Urinary bladder (tissue), 4 donors: ENCODE data around the gene CLSTN2. TPM values are rescaled to one million over a fixed set of nuclear protein-coding genes. Genes with fewer than 3 reads are reported as not detected.

Experiments
- DNase-seq: peaks from one replicate; pipeline ENCODE4 v3.0.0-alpha.2; 2015; ENCODE audit errors: extremely low spot score
- H3K27ac ChIP-seq: one replicate; pipeline ENCODE4 v1.5.1; 2013; ENCODE audit warnings: low read depth, mild to moderate bottlenecking, moderate library complexity
- H3K36me3 ChIP-seq: one replicate; pipeline ENCODE4 v1.6.1; 2013; ENCODE audit warnings: mild to moderate bottlenecking, moderate library complexity; ENCODE audit not compliant: insufficient read depth
- H3K4me1 ChIP-seq: one replicate; pipeline ENCODE4 v1.6.1; 2013; ENCODE audit warnings: mild to moderate bottlenecking, moderate library complexity; ENCODE audit not compliant: insufficient read depth
- H3K4me3 ChIP-seq: one replicate; pipeline ENCODE4 v1.5.1; 2013; ENCODE audit warnings: low read depth, low read length
- WGBS: extraction: QIAGEN DNeasy Blood & Tissue Kit; methylation state at CpG from one replicate; pipeline ENCODE4 v1.1.7; 2013; 5-methylcytosine and 5-hydroxymethylcytosine counted together
- polyA plus RNA-seq: library from polyadenylated mRNA; stranded (reverse); fragments of 200-250 nt; gene quantifications from one replicate; pipeline ENCODE4 v1.2.3, GENCODE V29; 2013
- total RNA-seq: library from RNA; depleted of rRNA; stranded (reverse); fragments of >200 nt; gene quantifications from one replicate; pipeline ENCODE4 v1.2.3, GENCODE V29; 2014
- donor health status: healthy with polysubstance abuse.
- donor health status: healthy.

Gene CLSTN2
- total and polyA plus RNA-seq, 2 donors, result 1.1 to 4.9 TPM

GRCh38 chr3:140360332-140360731 lies 425.3 kb downstream of the CLSTN2 start:
- 65% methylated on average over 1 of the region's 1 CpG for WGBS
- no peaks in the 10 kb centered on the region for H3K4me1 ChIP-seq
- DNase-seq, result no peak
- no peak overlapping the region for H3K4me3 ChIP-seq
- no peak overlapping the region for H3K27ac ChIP-seq
- no peaks in the 10 kb centered on the region for H3K36me3 ChIP-seq

- 76% methylated on average over 6 of the region's 6 CpGs for WGBS
- Histone ChIP-seq H3K4me3 (no peak overlapping the region), H3K27ac (no peak overlapping the region), H3K4me1 (no peaks in the 10 kb centered on the region), H3K36me3 (no peaks in the 10 kb centered on the region)
- no peak for DNase-seq
Measured at GRCh38 chr3:140363801-140364200, 428.8 kb downstream of the CLSTN2 start.

GRCh38 chr3:140365872-140366697 lies 431.1 kb downstream of the CLSTN2 start:
- 62% methylated on average over 9 of the region's 9 CpGs for WGBS
- Histone ChIP-seq H3K36me3 (no peaks in the 10 kb centered on the region), H3K4me1 (no peaks in the 10 kb centered on the region), H3K4me3 (no peak overlapping the region), H3K27ac (no peak overlapping the region)
- DNase-seq, result no peak

- no peak overlapping the region for H3K27ac ChIP-seq
- WGBS, result 88% methylated on average over 5 of the region's 5 CpGs
- no peak for DNase-seq
Measured at GRCh38 chr3:140368223-140368811, 433.3 kb downstream of the CLSTN2 start.

GRCh38 chr3:140370686-140371085 lies 435.7 kb downstream of the CLSTN2 start:
- Histone ChIP-seq H3K4me1 (peaks cover 1% of the 10 kb centered on the region), H3K4me3 (no peak overlapping the region), H3K36me3 (no peaks in the 10 kb centered on the region), H3K27ac (no peak overlapping the region)
- DNase-seq, result no peak
- 37% methylated on average over 2 of the region's 2 CpGs for WGBS

More at GRCh38 chr3:140368223-140368811, 433.3 kb downstream of the CLSTN2 start:
- no peaks in the 10 kb centered on the region for H3K4me1 ChIP-seq
- H3K4me3 ChIP-seq, result no peak overlapping the region
- H3K36me3 ChIP-seq, result no peaks in the 10 kb centered on the region

- Histone ChIP-seq H3K4me3 (no peak overlapping the region), H3K36me3 (no peaks in the 10 kb centered on the region), H3K4me1 (peaks cover 1% of the 10 kb centered on the region), H3K27ac (no peak overlapping the region)
- no peak for DNase-seq
- WGBS, result 91% methylated on average over 1 of the region's 1 CpG
Measured at GRCh38 chr3:140373234-140373633, 438.2 kb downstream of the CLSTN2 start.

GRCh38 chr3:140375002-140375401 lies 440.0 kb downstream of the CLSTN2 start:
- Histone ChIP-seq H3K4me3 (no peak overlapping the region), H3K36me3 (no peaks in the 10 kb centered on the region), H3K4me1 (peaks cover 1% of the 10 kb centered on the region), H3K27ac (no peak overlapping the region)
- DNase-seq, result no peak
- 68% methylated on average over 1 of the region's 1 CpG for WGBS

- Histone ChIP-seq H3K27ac (no peak overlapping the region), H3K4me3 (no peak overlapping the region), H3K36me3 (no peaks in the 10 kb centered on the region), H3K4me1 (peaks cover 1% of the 10 kb centered on the region)
- 73% methylated on average over 1 of the region's 1 CpG for WGBS
- no peak for DNase-seq
Measured at GRCh38 chr3:140376136-140376889, 441.3 kb downstream of the CLSTN2 start.

GRCh38 chr3:140377644-140378043 lies 442.7 kb downstream of the CLSTN2 start:
- 81% methylated on average over 1 of the region's 1 CpG for WGBS
- H3K4me3 ChIP-seq, result no peak overlapping the region
- peaks cover 1% of the 10 kb centered on the region for H3K4me1 ChIP-seq
- H3K27ac ChIP-seq, result no peak overlapping the region
- DNase-seq, result no peak
- no peaks in the 10 kb centered on the region for H3K36me3 ChIP-seq

- Histone ChIP-seq H3K4me1 (peaks cover 1% of the 10 kb centered on the region), H3K36me3 (no peaks in the 10 kb centered on the region), H3K27ac (no peak overlapping the region), H3K4me3 (no peak overlapping the region)
- 30% methylated on average over 3 of the region's 3 CpGs for WGBS
- no peak for DNase-seq
Measured at GRCh38 chr3:140378571-140379340, 443.8 kb downstream of the CLSTN2 start.

GRCh38 chr3:140384028-140384771 lies 449.2 kb downstream of the CLSTN2 start:
- no peak overlapping the region for H3K27ac ChIP-seq
- no peak overlapping the region for H3K4me3 ChIP-seq
- no peaks in the 10 kb centered on the region for H3K4me1 ChIP-seq
- WGBS, result 56% methylated on average over 8 of the region's 8 CpGs
- no peak for DNase-seq
- no peaks in the 10 kb centered on the region for H3K36me3 ChIP-seq

- Histone ChIP-seq H3K4me1 (no peaks in the 10 kb centered on the region), H3K27ac (no peak overlapping the region), H3K36me3 (no peaks in the 10 kb centered on the region), H3K4me3 (no peak overlapping the region)
- 86% methylated on average over 1 of the region's 1 CpG for WGBS
- no peak for DNase-seq
Measured at GRCh38 chr3:140384876-140385275, 449.9 kb downstream of the CLSTN2 start.
